Amniotic epithelial cell (primary cell): ENCODE data around the gene ARHGEF17.

Experiments used
- DNase-seq: peaks from one replicate; pipeline ENCODE4 v3.0.0-alpha.2; 2010; ENCODE audit warnings: low read depth

ARHGEF17 gene

GRCh38 chr11:73314117-73314961 lies 6.3 kb downstream of the ARHGEF17 start:
- DNase-seq = peak; percentile 97

- no peak for DNase-seq
Observed at GRCh38 chr11:73315293-73316020, 7.4 kb downstream of the ARHGEF17 start.

GRCh38 chr11:73316422-73316821 lies 8.3 kb downstream of the ARHGEF17 start:
- DNase-seq = no peak

- no peak for DNase-seq
Observed at GRCh38 chr11:73317373-73317772, 9.3 kb downstream of the ARHGEF17 start.

GRCh38 chr11:73317803-73318202 lies 9.7 kb downstream of the ARHGEF17 start:
- DNase-seq = no peak

- DNase-seq = no peak
Observed at GRCh38 chr11:73318501-73319011, 10.5 kb downstream of the ARHGEF17 start.

GRCh38 chr11:73320763-73321603 lies 12.9 kb downstream of the ARHGEF17 start:
- DNase-seq = peak; percentile 68

GRCh38 chr11:73321604-73322381 lies 13.7 kb downstream of the ARHGEF17 start:
- DNase-seq = peak; percentile 58

- DNase-seq = no peak
Observed at GRCh38 chr11:73322382-73323306, 14.6 kb downstream of the ARHGEF17 start.

GRCh38 chr11:73323464-73323863 lies 15.4 kb downstream of the ARHGEF17 start:
- peak; percentile 67 for DNase-seq

GRCh38 chr11:73324116-73324515 lies 16.0 kb downstream of the ARHGEF17 start:
- no peak for DNase-seq

- DNase-seq = no peak
Observed at GRCh38 chr11:73324665-73325035, 16.6 kb downstream of the ARHGEF17 start.

- no peak for DNase-seq
Observed at GRCh38 chr11:73325036-73325981, 17.2 kb downstream of the ARHGEF17 start.

GRCh38 chr11:73326929-73327811 lies 19.1 kb downstream of the ARHGEF17 start:
- DNase-seq = no peak

GRCh38 chr11:73327812-73328364 lies 19.8 kb downstream of the ARHGEF17 start:
- no peak for DNase-seq

- peak; percentile 68 for DNase-seq
Observed at GRCh38 chr11:73330569-73331093, 22.6 kb downstream of the ARHGEF17 start.

GRCh38 chr11:73331138-73331916 lies 23.3 kb downstream of the ARHGEF17 start:
- peak; percentile 76 for DNase-seq
